Right cardiac atrium (tissue), 5 donors: ENCODE data around the gene SDC1. TPM values are rescaled to one million over a fixed set of nuclear protein-coding genes. Genes with fewer than 3 reads are reported as not detected.
"Not testable (repeated sequence)": the region's sequence is repeated elsewhere in the genome, so short reads cannot be mapped to it uniquely, and the experiment has no call there.

Experiments
- ATAC-seq, 2 donors: fragments of 200-7000 bp; cut with Tn5 transposase; one replicate each; pipeline versions ENCODE4 v1.8.0 to v1.9.1; 2020; ENCODE audit warnings: moderate library complexity in 2 of 2, mild to moderate bottlenecking in 1 of 2
- DNase-seq, 3 donors: peaks; one replicate each; pipeline ENCODE4 v3.0.0-alpha.2; 2020
- H3K27ac ChIP-seq: one replicate; pipeline ENCODE4 v1.5.1; 2013; ENCODE audit warnings: mild to moderate bottlenecking, low read length, control low read depth, moderate library complexity
- H3K27me3 ChIP-seq: one replicate; pipeline ENCODE4 v1.6.1; 2013; ENCODE audit not compliant: control insufficient read depth, insufficient read depth
- H3K4me1 ChIP-seq: one replicate; pipeline ENCODE4 v1.6.1; 2013; ENCODE audit warnings: low read length; ENCODE audit not compliant: control insufficient read depth, insufficient read depth
- H3K4me3 ChIP-seq: one replicate; pipeline ENCODE4 v1.5.1; 2013; ENCODE audit warnings: low read length, control low read depth
- H3K9me3 ChIP-seq: one replicate; pipeline ENCODE4 v1.6.1; 2013; ENCODE audit warnings: low read length; ENCODE audit not compliant: control insufficient read depth
- WGBS: extraction: QIAGEN DNeasy Blood & Tissue Kit; methylation state at CpG from one replicate; pipeline ENCODE4 v1.1.7; 2013; 5-methylcytosine and 5-hydroxymethylcytosine counted together
- intact Hi-C, 4 donors: fragments of 100-400 bp; cut with DNase I; formaldehyde crosslinking; loops; one replicate each; pipeline versions ENCODE4 v1.11.0 to v1.14.0; 2022 to 2023
- long read RNA-seq, 4 donors: library from polyadenylated mRNA; unstranded; transcript quantifications; one replicate each; pipeline ENCODE4 v2.0.0, GENCODE V29; 2020 to 2021
- polyA plus RNA-seq: library from polyadenylated mRNA; stranded (reverse); fragments of 200-250 nt; gene quantifications from one replicate; pipeline ENCODE4 v1.2.3, GENCODE V29; 2013
- total RNA-seq, 4 donors: library from RNA; stranded (reverse); fragmentation: NEBNext Ultra II Directional; extraction: Animal tissue kit (Norgen Biotek cat#: 25700); gene quantifications; one replicate each; pipeline ENCODE4 v1.2.1, GENCODE V29; 2021
- donor health status: healthy with polysubstance abuse.
- donor health status: DM: no; HTN: yes; CAD: no.
- donor health status: DM: no; HTN: no; CAD: no.
- donor health status: DM: no; HTN: yes; CAD: no; lungs with severe emphysema.
- donor health status: DM: yes; HTN: yes; CAD: no.

Gene SDC1, protein sequence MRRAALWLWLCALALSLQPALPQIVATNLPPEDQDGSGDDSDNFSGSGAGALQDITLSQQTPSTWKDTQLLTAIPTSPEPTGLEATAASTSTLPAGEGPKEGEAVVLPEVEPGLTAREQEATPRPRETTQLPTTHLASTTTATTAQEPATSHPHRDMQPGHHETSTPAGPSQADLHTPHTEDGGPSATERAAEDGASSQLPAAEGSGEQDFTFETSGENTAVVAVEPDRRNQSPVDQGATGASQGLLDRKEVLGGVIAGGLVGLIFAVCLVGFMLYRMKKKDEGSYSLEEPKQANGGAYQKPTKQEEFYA
- under 1 TPM; 0.09 to 0.25 (median 0.20) TPM for total RNA-seq
- 0.23 TPM for polyA plus RNA-seq
- long read RNA-seq, donor 1 = 0 reads
- long read RNA-seq, donor 2 = 0 reads
- long read RNA-seq, donor 3 = 0 reads
- long read RNA-seq, donor 4 = 0 reads

DNA sequence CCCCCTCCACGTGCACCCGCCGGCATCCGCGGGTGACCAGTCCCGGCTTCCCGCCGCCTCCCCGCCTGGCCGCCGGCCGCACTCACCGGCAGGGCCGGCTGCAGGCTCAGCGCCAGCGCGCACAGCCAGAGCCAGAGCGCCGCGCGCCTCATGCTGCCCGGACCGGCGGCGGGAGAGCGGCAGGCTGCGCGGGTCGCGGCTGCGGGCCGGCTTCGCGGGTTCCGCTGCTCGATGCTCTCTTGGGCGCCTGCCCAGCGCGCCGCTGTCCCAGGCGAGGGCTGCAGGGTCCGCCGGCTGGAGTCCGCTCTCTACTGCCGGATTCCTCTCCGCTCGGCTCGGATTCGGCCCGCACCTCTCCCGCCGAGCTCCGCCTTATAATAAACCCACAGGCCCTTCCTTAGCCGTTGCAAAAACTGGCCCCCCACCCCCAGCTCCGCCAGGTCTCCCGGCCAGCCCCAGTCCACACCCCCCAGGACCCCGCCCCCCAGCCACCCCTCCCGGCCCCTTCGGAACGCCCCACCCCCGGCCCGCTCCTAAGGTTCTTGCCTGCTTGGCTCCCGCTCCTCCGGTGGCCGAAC is at the start of gene SDC1:
Gene SDC1 (minus strand): TSS at position 415 of the 578 bp plus-strand sequence. CDS start 263 bp downstream, at position 152.
- DNase-seq (peak; percentile 42 to 80 (median 75)), ATAC-seq (peak; percentile 52 to 67)
- Histone ChIP-seq H3K4me3 (peak within 1 kb of the TSS; percentile 68), H3K27ac (no peak within 1 kb of the TSS), H3K27me3 (no peaks in the 10 kb centered on the region), H3K9me3 (no peaks in the 10 kb centered on the region), H3K4me1 (no peaks in the 10 kb centered on the region)
- intact Hi-C loops = loop anchor here in 1 of 4 donors (10.0 kb wide), 1 partner anchor 90 kb away; no protein-coding TSS in a partner anchor
- under 1% methylated on average over 65 of the region's 65 CpGs for WGBS

DNA sequence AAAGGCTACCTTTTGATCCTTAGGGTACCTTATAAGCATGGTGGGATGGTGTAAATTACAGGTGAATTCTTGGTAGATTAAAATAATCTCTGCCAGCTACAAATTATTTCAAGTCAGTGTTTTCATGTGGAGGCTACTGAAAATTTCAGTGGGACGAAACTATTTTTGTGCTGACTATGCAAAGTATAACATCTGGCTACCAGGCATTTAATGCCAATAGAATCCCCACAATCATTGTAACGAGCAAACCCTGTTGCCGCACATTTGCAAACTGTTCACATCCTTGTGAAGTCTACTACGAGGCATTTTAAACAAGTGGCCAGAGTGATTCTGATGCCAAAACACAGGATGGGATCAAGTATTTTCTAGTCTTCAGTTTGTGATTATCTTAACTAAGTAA is 48.1 kb upstream of the SDC1 start:
- Histone ChIP-seq H3K27ac (no peak overlapping the region), H3K9me3 (no peaks in the 10 kb centered on the region), H3K4me3 (no peak overlapping the region), H3K4me1 (no peaks in the 10 kb centered on the region), H3K27me3 (no peaks in the 10 kb centered on the region)
- DNase-seq (no peak), ATAC-seq (no peak)
- intact Hi-C loops = no loop called here
- WGBS = 89% methylated on average over 4 of the region's 4 CpGs

DNA sequence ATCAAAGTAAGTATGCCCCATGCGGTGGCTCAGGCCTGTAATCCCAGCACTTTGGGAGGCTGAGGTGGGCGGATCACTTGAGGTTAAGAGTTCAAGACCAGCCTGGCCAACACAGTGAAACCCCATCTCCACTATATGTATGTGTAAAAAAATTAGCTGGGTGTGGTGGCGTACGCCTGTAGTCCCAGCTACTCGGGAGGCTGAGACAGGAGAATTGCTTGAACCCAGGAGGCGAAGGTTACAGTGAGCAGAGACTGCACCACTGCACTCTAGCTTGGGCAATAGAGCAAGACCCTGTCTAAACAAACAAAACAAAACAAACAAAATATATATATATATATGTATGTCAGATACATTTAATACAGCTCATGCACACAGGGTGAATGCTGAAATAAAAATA is 43.4 kb upstream of the SDC1 start:
- intact Hi-C loops, H3K4me1 ChIP-seq, H3K27me3 ChIP-seq, H3K4me3 ChIP-seq, DNase-seq, ATAC-seq, H3K9me3 ChIP-seq, H3K27ac ChIP-seq: not testable (repeated sequence)
- 99% methylated on average over 6 of the region's 6 CpGs for WGBS

DNA sequence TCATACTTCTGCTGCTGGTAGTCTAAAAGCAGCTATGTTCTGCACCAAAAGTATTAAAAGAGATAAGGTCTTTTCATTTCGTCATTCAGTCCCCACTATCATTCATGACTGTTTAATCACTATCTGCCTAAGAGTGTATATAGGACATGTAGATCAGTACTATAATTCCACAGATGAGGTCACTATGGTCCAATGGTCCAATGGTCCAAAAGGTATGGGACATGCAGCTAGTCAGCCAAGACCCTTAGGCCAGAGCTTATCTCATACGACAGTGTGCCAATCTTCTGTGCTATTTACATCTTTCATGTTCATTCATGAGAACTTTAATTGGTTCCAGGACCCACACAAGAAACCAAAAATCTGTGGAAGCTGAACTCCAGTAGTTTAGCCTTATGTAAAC is 42.6 kb upstream of the SDC1 start:
- no peak for DNase-seq
- 80% methylated on average over 2 of the region's 2 CpGs for WGBS
- Histone ChIP-seq H3K4me1 (no peaks in the 10 kb centered on the region), H3K27me3 (no peaks in the 10 kb centered on the region), H3K4me3 (no peak overlapping the region), H3K27ac (no peak overlapping the region), H3K9me3 (no peaks in the 10 kb centered on the region)
- intact Hi-C loops = no loop called here
- ATAC-seq = no peak

DNA sequence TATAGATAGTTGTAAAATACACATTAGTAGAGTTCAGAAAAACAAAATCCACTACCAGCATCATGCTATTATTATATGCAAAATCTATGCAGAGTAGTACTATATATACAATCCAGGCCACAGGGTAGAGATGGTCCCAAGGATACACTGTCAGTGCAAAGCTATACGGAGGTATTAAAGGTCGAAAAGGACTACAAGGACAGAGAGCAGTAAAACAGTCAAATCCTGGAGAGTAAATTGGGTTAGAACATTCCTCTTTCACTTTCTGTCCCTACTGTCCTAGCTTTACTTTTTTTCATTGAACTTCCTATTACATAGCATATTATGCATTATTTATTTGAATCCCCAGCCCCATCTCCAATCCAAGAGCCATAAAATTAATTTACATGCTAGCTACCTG is 39.7 kb upstream of the SDC1 start:
- ATAC-seq (no peak), DNase-seq (no peak)
- intact Hi-C loops = no loop called here
- H3K4me1 ChIP-seq = no peaks in the 10 kb centered on the region
- WGBS = 79% methylated on average over 2 of the region's 2 CpGs
- H3K27me3 ChIP-seq = no peaks in the 10 kb centered on the region
- no peak overlapping the region for H3K27ac ChIP-seq
- no peaks in the 10 kb centered on the region for H3K9me3 ChIP-seq
- no peak overlapping the region for H3K4me3 ChIP-seq

DNA sequence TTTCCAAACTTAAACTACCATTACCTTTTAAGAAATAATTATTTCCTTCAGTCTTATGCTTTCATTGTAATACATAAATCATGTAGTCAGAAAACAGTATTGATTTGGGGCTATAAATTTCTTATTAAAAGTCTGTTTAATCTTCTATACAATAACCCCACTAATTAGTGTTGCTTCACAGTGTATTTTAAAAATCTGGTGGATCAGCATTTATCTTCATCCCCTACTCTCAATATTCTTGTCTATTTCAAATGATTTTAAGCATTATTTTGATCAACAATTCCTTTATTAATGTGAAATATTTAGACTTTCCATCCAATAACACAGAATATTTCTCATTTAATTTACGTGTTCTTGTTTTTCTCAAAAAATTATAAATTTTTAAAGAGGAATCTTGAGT is 32.5 kb upstream of the SDC1 start:
- Histone ChIP-seq H3K4me1 (no peaks in the 10 kb centered on the region), H3K4me3 (no peak overlapping the region), H3K27ac (no peak overlapping the region), H3K27me3 (no peaks in the 10 kb centered on the region), H3K9me3 (no peaks in the 10 kb centered on the region)
- ATAC-seq = no peak
- intact Hi-C loops = no loop called here
- DNase-seq = no peak
- WGBS = 94% methylated on average over 1 of the region's 1 CpG

DNA sequence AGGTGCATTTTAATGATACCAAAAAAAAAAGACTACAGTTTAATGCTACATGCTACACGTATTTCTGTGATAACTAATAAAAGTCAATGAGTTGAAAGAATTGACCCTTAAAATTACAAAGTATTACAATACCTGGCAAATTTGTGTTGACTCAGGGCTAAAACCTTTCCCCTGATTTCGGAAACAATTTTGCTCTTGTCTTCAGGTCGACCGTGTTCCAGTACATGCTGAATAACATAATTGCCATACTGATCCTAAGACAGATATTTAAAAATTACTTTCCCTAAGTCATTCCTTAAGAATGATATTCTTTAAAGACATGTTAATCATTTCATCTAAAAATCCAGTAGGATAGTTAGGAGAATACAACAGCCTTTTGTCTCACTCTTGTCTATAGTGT is 29.8 kb upstream of the SDC1 start:
- no peak for DNase-seq

DNA sequence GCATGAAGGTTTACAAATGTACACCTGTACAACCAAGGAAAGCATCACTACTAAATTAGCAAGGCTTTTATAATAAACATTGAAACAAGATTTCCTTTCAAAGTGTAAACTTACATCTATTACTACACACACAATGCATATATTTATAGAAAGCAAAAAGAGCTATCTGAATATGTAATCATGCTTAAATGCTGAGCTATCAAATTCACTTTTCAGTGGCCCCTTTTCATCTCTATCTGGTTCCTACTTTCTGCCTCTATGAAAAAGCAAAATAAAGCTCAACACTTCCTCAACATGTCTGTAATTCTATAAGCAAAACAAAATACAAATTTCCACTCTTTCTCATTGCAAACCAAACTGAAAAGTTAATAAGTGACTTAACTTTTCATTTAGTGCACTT is 25.5 kb upstream of the SDC1 start:
- no peak for DNase-seq
- H3K9me3 ChIP-seq = no peaks in the 10 kb centered on the region
- H3K4me3 ChIP-seq = no peak overlapping the region
- H3K27ac ChIP-seq = no peak overlapping the region
- H3K4me1 ChIP-seq = no peaks in the 10 kb centered on the region
- intact Hi-C loops = no loop called here
- ATAC-seq = no peak
- H3K27me3 ChIP-seq = no peaks in the 10 kb centered on the region

More for the DNA sequence above, 29.8 kb upstream of the SDC1 start:
- H3K9me3 ChIP-seq = no peaks in the 10 kb centered on the region
- intact Hi-C loops = no loop called here
- WGBS = 93% methylated on average over 4 of the region's 4 CpGs
- H3K27me3 ChIP-seq = no peaks in the 10 kb centered on the region
- H3K27ac ChIP-seq = no peak overlapping the region
- no peak overlapping the region for H3K4me3 ChIP-seq
- H3K4me1 ChIP-seq = no peaks in the 10 kb centered on the region
- no peak for ATAC-seq

DNA sequence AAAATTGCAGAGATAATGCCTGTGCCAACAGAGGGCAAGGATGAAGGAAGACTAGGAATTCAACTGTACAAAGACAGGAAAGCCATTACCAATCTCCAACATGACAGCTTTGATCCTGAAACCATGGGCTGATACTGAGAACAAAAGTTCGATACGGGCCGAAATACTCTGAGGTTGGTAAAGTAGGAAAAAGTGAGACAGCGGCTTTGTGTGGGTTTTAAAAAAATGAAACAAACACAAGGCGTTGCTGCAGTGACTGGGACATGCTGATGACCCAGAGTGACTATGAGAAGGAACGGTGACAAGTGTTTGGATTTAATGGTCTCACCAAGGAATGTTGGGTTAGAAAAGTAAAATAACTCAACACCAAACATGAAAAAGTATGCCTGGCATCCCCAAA is 24.2 kb upstream of the SDC1 start:
- Histone ChIP-seq H3K27me3 (no peaks in the 10 kb centered on the region), H3K4me3 (no peak overlapping the region), H3K9me3 (no peaks in the 10 kb centered on the region), H3K4me1 (no peaks in the 10 kb centered on the region), H3K27ac (no peak overlapping the region)
- 94% methylated on average over 6 of the region's 6 CpGs for WGBS
- no peak for ATAC-seq
- no peak for DNase-seq
- intact Hi-C loops = no loop called here

DNA sequence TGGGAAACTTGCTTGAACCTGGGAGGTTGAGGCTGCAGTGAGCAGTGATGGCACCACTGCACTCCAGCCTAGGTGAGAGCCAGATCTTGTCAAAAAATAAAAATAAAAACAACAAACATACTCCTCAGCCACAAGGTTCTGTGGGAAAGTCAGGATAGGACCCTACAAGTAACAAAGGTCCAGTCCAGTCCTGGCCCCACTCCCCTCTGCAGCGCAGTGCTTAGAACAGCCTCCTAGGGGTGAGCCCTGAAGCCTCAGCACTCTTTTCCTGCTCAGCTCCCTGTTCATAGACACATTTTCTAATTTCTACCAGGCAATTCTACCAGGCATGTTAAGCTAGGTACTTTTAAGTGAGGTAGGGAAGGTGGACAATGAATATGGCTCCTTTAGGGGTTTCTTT is 22.2 kb upstream of the SDC1 start:
- Histone ChIP-seq H3K27ac (no peak overlapping the region), H3K27me3 (no peaks in the 10 kb centered on the region), H3K4me3 (no peak overlapping the region), H3K4me1 (no peaks in the 10 kb centered on the region), H3K9me3 (no peaks in the 10 kb centered on the region)
- intact Hi-C loops = no loop called here
- DNase-seq (no peak), ATAC-seq (no peak)
- WGBS = 100% methylated on average over 1 of the region's 1 CpG

DNA sequence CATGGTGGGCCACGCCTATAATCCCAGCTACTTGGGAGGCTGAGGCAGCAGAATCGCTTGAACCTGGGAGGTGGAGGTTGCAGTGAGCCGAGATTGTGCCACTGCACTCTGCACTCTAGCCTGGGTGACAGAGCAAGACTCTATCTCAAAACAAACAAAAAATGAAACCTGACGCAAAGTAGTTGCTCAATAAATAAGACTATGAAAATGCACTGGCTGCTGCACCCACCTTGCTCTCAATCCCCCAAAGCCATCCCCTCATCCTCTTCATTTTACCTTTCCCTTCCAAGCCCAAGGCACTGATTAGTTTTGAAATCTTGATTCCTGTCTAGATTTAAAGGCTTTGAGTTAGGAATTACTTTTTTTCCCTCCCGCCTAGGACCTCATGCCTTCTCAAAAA is 18.7 kb upstream of the SDC1 start:
- WGBS = 91% methylated on average over 5 of the region's 5 CpGs
- intact Hi-C loops = not testable (repeated sequence)

More for the DNA sequence above, 18.7 kb upstream of the SDC1 start:
- not testable (repeated sequence) for H3K9me3 ChIP-seq, H3K27ac ChIP-seq, ATAC-seq, DNase-seq, H3K4me1 ChIP-seq, H3K27me3 ChIP-seq, H3K4me3 ChIP-seq
